Kidney (tissue), 14 donors: Measurements from ENCODE around the gene LCN1. TPM values are rescaled to one million over a fixed set of nuclear protein-coding genes. Genes with fewer than 3 reads are reported as not detected.
A peak's percentile ranks its signal among the peaks of the same experiment; 100 is the strongest.

Experiments
- DNase-seq, 5 donors: peaks; one replicate each; pipeline ENCODE4 v3.0.0-alpha.2; 2013 to 2020
- FAIRE-seq: peaks from 2 replicates; lab custom pipeline; 2012; peaks lifted over from hg19 to GRCh38; lab: Jason Lieb, UNC
- H3K27ac ChIP-seq, 2 donors: one replicate each; pipeline ENCODE4 v1.7.0; 2013; ENCODE audit warnings: low read depth in 2 of 2, low read length in 2 of 2, inconsistent platforms in 1 of 2
- H3K27me3 ChIP-seq: one replicate; pipeline ENCODE4 v1.7.1; 2013; ENCODE audit warnings: low read length, inconsistent platforms; ENCODE audit not compliant: control insufficient read depth, insufficient read depth
- H3K36me3 ChIP-seq, 3 donors: one replicate each; pipeline versions ENCODE4 v1.7.0 to v1.7.1; 2013; ENCODE audit warnings: low read length in 3 of 3, control low read depth in 1 of 3, inconsistent platforms in 1 of 3; ENCODE audit not compliant: insufficient read depth in 3 of 3, control insufficient read depth in 2 of 3
- H3K4me1 ChIP-seq, 3 donors: one replicate each; pipeline versions ENCODE4 v1.7.0 to v1.7.1; 2013; ENCODE audit warnings: low read length in 3 of 3, inconsistent platforms in 1 of 3, low read depth in 1 of 3; ENCODE audit not compliant: control insufficient read depth in 2 of 3, insufficient read depth in 2 of 3
- H3K4me3 ChIP-seq, 3 donors: one replicate each; pipeline versions ENCODE4 v1.7.0 to v1.8.1; 2013; ENCODE audit warnings: low read length in 3 of 3, control low read depth in 1 of 3, inconsistent platforms in 1 of 3
- H3K9ac ChIP-seq, 3 donors: one replicate each; pipeline versions ENCODE4 v1.7.0 to v1.7.1; 2013; ENCODE audit warnings: low read length in 3 of 3, control low read depth in 1 of 3, inconsistent platforms in 1 of 3
- H3K9me3 ChIP-seq, 3 donors: one replicate each; pipeline versions ENCODE4 v1.7.0 to v1.7.1; 2013; ENCODE audit warnings: low read length in 3 of 3, control low read depth in 1 of 3, inconsistent platforms in 1 of 3; ENCODE audit not compliant: control insufficient read depth in 2 of 3, insufficient read depth in 1 of 3
- CTCF ChIP-seq: IDR thresholded peaks from 3 replicates; pipeline ENCODE4 v1.5.1; 2012; ENCODE audit warnings: mild to moderate bottlenecking, moderate library complexity, borderline replicate concordance; ENCODE audit not compliant: insufficient read depth; ENCODE audit errors: extremely low read depth
- intact Hi-C: fragments of 100-400 bp; cut with DNase I; formaldehyde crosslinking; loops from one replicate; pipeline ENCODE4 v1.11.1; 2022
- polyA plus RNA-seq: library from polyadenylated mRNA; stranded (reverse); fragments of 350-450 nt; fragmentation: Illumina TruSeq; extraction: RNeasy Lipid Tissue Mini Kit (QIAGEN cat#74804); gene quantifications from one replicate; pipeline ENCODE4 v1.2.3, GENCODE V29; 2014; ENCODE audit warnings: low read depth, low replicate concordance; ENCODE audit not compliant: insufficient read depth
- total RNA-seq: library from RNA; stranded (reverse); fragmentation: NEBNext Ultra II Directional; extraction: Animal tissue kit (Norgen Biotek cat#: 25700); gene quantifications from one replicate; pipeline ENCODE4 v1.2.1, GENCODE V29; 2021
- donor health status: control.
- donor health status: control.
- donor health status: control.
- donor health status: control.
- donor health status: control.
- donor health status: DM: yes; HTN: yes; CAD: no.
- donor health status: Normal renal cell carcinoma (clear cell type).

LCN1 gene
- total and polyA plus RNA-seq, 2 donors from 2014 or later: not detected

- H3K4me1 ChIP-seq: peaks cover 0 to 15% (median 8%) of the 10 kb centered on the region in 3 donors
- no peaks in the 10 kb centered on the region for H3K27me3 ChIP-seq
- peaks cover 0 to 12% (median 12%) of the 10 kb centered on the region in 3 donors for H3K36me3 ChIP-seq
- peak in 1 of 5 donors; percentile 65 for DNase-seq
- no peak for TF ChIP-seq CTCF
- no peaks in the 10 kb centered on the region for H3K9me3 ChIP-seq
- intact Hi-C loops: no loop called here
- H3K4me3 ChIP-seq: no peak overlapping the region
- FAIRE-seq: no peak
- H3K27ac ChIP-seq: no peak overlapping the region
- H3K9ac ChIP-seq: no peak overlapping the region
Observed at GRCh38 chr9:135502873-135503321, 18.3 kb upstream of the LCN1 start.

- TF ChIP-seq CTCF: no peak
- H3K4me1 ChIP-seq: peaks cover 0 to 15% (median 8%) of the 10 kb centered on the region in 3 donors
- no peak overlapping the region for H3K9ac ChIP-seq
- no peak overlapping the region for H3K27ac ChIP-seq
- no peaks in the 10 kb centered on the region for H3K27me3 ChIP-seq
- H3K4me3 ChIP-seq: no peak overlapping the region
- FAIRE-seq (no peak), DNase-seq (peak in 1 of 5 donors; percentile 54)
- intact Hi-C loops: no loop called here
- H3K36me3 ChIP-seq: peaks cover 0 to 12% (median 12%) of the 10 kb centered on the region in 3 donors
- no peaks in the 10 kb centered on the region for H3K9me3 ChIP-seq
Observed at GRCh38 chr9:135503371-135504261, 17.6 kb upstream of the LCN1 start.

- Histone ChIP-seq H3K9ac (no peak overlapping the region), H3K9me3 (peaks cover 0 to 3% (median 0%) of the 10 kb centered on the region in 3 donors), H3K4me3 (no peak overlapping the region), H3K27me3 (no peaks in the 10 kb centered on the region), H3K27ac (no peak overlapping the region), H3K4me1 (peaks cover 0 to 12% (median 8%) of the 10 kb centered on the region in 3 donors), H3K36me3 (peaks cover 0 to 12% (median 12%) of the 10 kb centered on the region in 3 donors)
- no peak for FAIRE-seq
- TF ChIP-seq CTCF: peak; percentile 56
- intact Hi-C loops: no loop called here
- peak; percentile 56 to 85 (median 74) for DNase-seq
Observed at GRCh38 chr9:135504262-135505243, 16.7 kb upstream of the LCN1 start.
